H1 (cell line): ENCODE measurements around the gene TLE5. TPM values are rescaled to one million over a fixed set of nuclear protein-coding genes. Genes with fewer than 3 reads are reported as not detected.

Experiments
- ATF2 ChIP-seq: IDR thresholded peaks from 2 replicates; pipeline ENCODE4 v1.6.1; 2012; ENCODE audit warnings: low read length, inconsistent platforms
- KDM4A ChIP-seq: IDR thresholded peaks from one replicate; pipeline ENCODE4 v1.7.1; 2012; ENCODE audit warnings: low read depth, mild to moderate bottlenecking, moderate library complexity, low read length, inconsistent platforms; ENCODE audit not compliant: severe bottlenecking
- polyA plus RNA-seq, 7 experiments: library from polyadenylated mRNA; depleted of rRNA in 3 of 7; stranded (reverse) in 5 of 7; unstranded in 2 of 7; fragments of >200 nt in 5 of 7; fragments of 200-250 nt in 2 of 7; gene quantifications; 1 replicate in 5 of 7; 2 replicates in 1 of 7; 4 replicates in 1 of 7; pipeline versions ENCODE4 v1.2.1 to v1.2.3, GENCODE V29; 2011 to 2013; ENCODE audit warnings: missing spikeins in 2 of 7, mixed read lengths in 2 of 7
- total RNA-seq: library from RNA; stranded (reverse); fragmentation: NEBNext Ultra II Directional; extraction: Animal tissue kit (Norgen Biotek cat#: 25700); gene quantifications from 2 replicates; pipeline ENCODE4 v1.2.1, GENCODE V29; 2021

Gene TLE5
- total and polyA plus RNA-seq, 2 of the 8 experiments (the other 6 are each of a cell fraction or from before 2014, with no cell fraction given), result 187 to 285 TPM

DNA sequence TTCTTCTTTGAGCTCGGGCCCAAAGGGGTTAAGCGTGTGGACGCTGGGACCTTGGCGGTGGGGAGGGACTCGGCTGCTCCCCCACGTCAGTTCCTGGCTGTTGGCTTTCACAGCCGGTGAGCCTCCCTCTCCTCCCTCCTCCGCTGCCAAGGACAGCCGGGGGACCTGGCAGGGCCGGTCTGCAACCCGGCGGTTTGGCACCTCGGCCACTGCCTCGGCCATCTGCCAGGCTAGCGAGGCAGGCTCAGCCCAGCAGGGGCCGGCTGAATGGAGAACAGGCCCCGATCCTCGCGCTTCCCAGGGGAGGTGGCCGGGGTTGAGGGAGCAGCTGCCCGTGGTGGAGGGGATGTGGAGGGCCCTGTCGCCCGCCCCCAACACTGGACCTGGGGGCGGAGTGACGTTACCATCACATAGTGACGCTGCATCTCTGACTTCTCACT is 5.0 kb downstream of the TLE5 start (continued):
- TF ChIP-seq KDM4A, result no peak
- no peak for TF ChIP-seq ATF2
